ENCODE data around the gene SLIT3.

Gene SLIT3

DNA sequence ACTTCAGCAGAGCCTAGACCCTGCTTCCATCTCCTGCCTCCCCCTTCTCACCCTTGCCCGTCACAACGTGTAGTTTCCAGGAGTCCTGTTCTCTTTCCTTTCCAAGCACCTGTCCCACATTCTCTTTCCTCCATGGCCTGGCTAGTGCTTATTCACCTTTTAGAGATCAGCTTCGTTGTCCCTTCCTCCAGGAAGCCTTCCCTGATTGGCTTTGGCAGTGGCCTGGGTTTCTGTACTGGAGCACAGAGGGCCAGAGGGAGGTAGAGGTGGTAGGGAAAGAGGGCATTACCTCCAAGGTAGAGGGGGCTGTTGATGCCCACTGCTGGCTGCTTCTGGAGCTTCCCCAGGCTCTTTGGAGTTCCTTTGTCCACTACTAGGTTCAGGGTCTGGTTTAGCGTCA is 628.1 kb downstream of the SLIT3 start:
- TF ChIP-seq, protein P1, sequence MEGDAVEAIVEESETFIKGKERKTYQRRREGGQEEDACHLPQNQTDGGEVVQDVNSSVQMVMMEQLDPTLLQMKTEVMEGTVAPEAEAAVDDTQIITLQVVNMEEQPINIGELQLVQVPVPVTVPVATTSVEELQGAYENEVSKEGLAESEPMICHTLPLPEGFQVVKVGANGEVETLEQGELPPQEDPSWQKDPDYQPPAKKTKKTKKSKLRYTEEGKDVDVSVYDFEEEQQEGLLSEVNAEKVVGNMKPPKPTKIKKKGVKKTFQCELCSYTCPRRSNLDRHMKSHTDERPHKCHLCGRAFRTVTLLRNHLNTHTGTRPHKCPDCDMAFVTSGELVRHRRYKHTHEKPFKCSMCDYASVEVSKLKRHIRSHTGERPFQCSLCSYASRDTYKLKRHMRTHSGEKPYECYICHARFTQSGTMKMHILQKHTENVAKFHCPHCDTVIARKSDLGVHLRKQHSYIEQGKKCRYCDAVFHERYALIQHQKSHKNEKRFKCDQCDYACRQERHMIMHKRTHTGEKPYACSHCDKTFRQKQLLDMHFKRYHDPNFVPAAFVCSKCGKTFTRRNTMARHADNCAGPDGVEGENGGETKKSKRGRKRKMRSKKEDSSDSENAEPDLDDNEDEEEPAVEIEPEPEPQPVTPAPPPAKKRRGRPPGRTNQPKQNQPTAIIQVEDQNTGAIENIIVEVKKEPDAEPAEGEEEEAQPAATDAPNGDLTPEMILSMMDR (IDR thresholded peaks at IDR 0.05; ENCODE audit: low read depth, low read length), result no peak
- TF ChIP-seq, protein P2, sequence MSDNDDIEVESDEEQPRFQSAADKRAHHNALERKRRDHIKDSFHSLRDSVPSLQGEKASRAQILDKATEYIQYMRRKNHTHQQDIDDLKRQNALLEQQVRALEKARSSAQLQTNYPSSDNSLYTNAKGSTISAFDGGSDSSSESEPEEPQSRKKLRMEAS (IDR thresholded peaks at IDR 0.05; ENCODE audit: low read depth, low read length), result no peak
- TF ChIP-seq MYC (IDR thresholded peaks at IDR 0.05; ENCODE audit: low read depth, low read length) (no peak), POLR2A (IDR thresholded peaks at IDR 0.05; ENCODE audit: extremely low read depth, insufficient read length) (no peak)
- no peak for DNase-seq (ENCODE audit: low read depth)
- no peak overlapping the region for H3K4me3 ChIP-seq (ENCODE audit: low read depth, low read length)

DNA sequence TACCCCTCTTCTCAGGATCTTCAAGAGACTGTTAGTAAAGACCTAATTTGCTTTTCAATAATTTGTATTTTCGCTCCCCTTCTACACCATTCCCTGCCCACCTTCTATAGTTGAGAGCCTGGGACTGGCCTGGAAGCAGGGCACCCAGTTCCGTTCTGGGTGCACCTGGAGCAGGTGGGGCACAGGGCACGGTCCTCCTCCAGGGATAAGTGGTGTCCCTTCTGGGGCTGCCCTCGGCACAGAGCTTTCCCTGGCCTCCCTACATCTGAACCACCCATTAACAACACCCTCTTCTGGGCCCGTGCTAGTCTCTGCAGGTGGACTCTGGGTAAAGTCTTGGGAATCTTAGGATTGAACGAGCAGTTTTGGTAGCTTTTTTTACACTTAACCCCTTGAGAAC is 628.9 kb downstream of the SLIT3 start:
- H3K4me3 ChIP-seq (ENCODE audit: low read depth, low read length), result no peak overlapping the region
- no peak for DNase-seq (ENCODE audit: low read depth)
- TF ChIP-seq, protein P1 (IDR thresholded peaks at IDR 0.05; ENCODE audit: low read depth, low read length), result no peak
- TF ChIP-seq MYC (IDR thresholded peaks at IDR 0.05; ENCODE audit: low read depth, low read length) (no peak), POLR2A (IDR thresholded peaks at IDR 0.05; ENCODE audit: extremely low read depth, insufficient read length) (no peak)
- TF ChIP-seq, protein P2 (IDR thresholded peaks at IDR 0.05; ENCODE audit: low read depth, low read length), result no peak

DNA sequence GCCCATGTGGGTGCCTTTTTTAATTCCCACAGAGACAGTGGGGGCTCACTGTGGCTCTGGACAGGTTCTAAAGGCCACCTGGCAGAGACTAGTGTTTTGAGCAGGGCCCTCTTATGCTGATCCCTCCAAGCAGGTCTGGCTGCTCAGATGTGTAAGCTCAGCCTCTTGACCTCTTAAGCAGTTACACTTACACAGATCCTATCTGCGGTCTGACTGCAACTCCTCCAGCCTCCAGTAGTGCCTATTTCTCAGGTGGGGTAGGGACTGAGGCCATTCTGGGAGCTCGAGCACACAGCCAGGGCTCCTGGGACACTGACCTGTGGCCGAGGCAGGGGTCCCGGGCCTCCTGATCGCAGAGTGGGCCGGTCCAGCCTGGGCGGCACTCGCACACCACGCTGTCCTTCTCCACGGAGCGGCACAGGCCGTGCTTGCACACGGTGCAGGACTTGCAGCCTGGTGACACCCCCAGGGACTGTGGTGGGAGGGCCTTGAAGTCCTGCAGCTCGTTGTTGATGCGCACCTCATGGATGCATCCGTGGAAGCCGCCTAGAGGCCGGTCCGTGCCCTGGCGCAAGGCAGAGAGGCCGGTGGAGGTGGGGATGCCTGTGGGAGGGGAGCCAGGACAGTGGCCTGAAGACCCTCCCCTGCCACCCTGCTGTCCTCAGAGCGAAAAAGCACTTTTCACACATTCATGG is 629.9 kb downstream of the SLIT3 start:
- H3K4me3 ChIP-seq (ENCODE audit: low read depth, low read length), result no peak overlapping the region
- TF ChIP-seq MYC (IDR thresholded peaks at IDR 0.05; ENCODE audit: low read depth, low read length), result no peak

DNA sequence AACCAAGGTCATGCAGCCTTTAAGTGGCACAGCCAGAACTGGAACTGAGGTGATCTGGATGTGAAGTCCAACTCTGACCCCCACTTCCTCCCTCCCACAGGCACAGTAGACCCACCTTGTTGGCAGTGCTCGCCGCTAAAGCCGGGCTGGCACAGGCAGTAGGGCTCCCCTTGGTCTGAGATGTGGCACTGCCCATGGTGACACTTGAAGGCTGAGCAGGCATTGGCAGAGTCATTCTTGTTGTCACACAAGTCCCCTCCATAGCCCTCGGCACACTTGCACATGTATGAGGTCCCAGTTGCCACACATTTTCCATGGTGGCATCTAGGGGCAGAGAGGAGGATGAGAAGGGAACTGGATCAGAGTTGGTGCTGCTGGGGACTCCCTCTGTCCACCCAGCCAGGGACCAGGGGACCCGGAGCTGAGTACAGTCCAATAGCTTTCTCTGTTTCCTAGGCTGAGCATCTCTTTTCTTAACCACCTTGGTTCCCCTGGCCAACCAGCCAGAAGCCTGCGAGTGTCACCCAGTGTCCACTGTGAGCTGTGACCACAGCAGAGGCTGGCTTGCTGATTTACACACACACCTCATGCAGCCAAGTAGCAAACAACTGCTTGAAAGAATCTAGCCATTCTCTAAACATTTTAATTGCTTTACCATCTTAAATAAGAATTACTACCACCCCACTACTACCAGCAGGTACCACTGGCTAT is 631.1 kb downstream of the SLIT3 start:
- TF ChIP-seq POLR2A (IDR thresholded peaks at IDR 0.05; ENCODE audit: extremely low read depth, insufficient read length) (no peak), MYC (IDR thresholded peaks at IDR 0.05; ENCODE audit: low read depth, low read length) (no peak)
- TF ChIP-seq, protein P1 (IDR thresholded peaks at IDR 0.05; ENCODE audit: low read depth, low read length), result no peak
- TF ChIP-seq, protein P2 (IDR thresholded peaks at IDR 0.05; ENCODE audit: low read depth, low read length), result no peak
- no peak for DNase-seq (ENCODE audit: low read depth)
- no peak overlapping the region for H3K4me3 ChIP-seq (ENCODE audit: low read depth, low read length)

More for the DNA sequence above, 629.9 kb downstream of the SLIT3 start:
- no peak for DNase-seq (ENCODE audit: low read depth)

DNA sequence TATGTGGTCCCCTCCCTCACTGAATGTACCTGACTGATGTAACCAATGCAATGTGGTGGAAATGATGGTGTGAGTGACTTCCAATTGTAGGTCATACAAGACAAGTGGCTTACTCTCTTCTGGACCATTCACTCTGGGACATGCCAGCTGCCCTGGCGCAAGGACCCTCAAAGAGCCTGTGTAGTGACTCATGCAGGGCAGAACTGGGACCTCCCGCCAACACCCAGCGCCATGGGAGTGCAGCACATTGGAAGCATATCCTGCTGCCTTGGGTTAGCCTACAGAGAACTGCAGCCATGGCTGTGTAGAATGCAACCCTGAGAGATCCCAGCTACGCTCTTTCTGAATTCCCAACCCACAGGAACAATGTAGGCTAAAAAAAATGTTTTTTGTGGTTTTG is 631.8 kb downstream of the SLIT3 start:
- no peak for DNase-seq (ENCODE audit: low read depth)
- H3K4me3 ChIP-seq (ENCODE audit: low read depth, low read length), result no peak overlapping the region
- TF ChIP-seq, protein P2 (IDR thresholded peaks at IDR 0.05; ENCODE audit: low read depth, low read length), result no peak
- TF ChIP-seq, protein P1 (IDR thresholded peaks at IDR 0.05; ENCODE audit: low read depth, low read length), result no peak
- TF ChIP-seq MYC (IDR thresholded peaks at IDR 0.05; ENCODE audit: low read depth, low read length) (no peak), POLR2A (IDR thresholded peaks at IDR 0.05; ENCODE audit: extremely low read depth, insufficient read length) (no peak)

DNA sequence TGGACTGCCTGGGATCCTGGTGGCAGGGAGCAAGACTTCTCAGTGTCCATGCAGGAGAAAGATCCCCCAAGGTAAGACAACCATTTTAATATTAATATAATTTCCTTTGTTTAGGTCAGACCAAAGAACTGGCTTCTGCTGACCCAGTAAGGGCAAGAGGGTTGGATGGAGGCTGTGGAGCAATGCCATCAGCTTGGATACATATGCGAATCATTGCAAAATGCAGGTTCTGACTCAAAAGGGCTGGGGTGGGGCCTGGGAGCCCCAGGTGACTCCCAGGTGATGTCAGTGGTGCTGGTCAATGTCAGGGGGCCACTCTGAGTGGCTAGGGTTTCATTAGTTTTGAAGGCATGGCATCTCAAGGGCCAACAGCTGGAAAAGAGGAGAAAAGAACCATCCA is 632.9 kb downstream of the SLIT3 start:
- no peak overlapping the region for H3K4me3 ChIP-seq (ENCODE audit: low read depth, low read length)
- DNase-seq (ENCODE audit: low read depth), result no peak
- TF ChIP-seq MYC (IDR thresholded peaks at IDR 0.05; ENCODE audit: low read depth, low read length), result no peak
- TF ChIP-seq, protein P2 (IDR thresholded peaks at IDR 0.05; ENCODE audit: low read depth, low read length), result no peak
- TF ChIP-seq, protein P1 (IDR thresholded peaks at IDR 0.05; ENCODE audit: low read depth, low read length), result no peak
- no peak for TF ChIP-seq POLR2A (IDR thresholded peaks at IDR 0.05; ENCODE audit: extremely low read depth, insufficient read length)

All from NB4 (cell line).